ENCODE results near the gene NRXN3.

Gene NRXN3

DNA sequence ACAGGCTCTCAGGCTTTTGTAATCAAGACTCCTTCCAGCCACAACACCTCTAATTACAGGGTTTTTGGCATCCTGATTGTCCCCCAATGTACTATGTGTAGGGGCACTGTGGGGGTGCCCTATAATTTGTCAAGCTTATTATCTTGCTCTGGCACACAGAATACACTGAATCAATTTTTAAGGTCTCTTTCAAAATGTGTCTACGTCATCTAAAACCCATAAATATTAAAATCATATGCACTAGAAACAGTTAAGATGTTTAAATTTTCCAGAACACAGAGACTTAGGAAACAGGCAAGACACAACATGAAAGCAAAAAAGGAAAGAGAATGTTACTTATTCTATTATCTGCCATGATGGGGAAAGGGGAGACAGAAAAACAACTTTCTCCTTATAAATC lies 665.7 kb downstream of the NRXN3 start:
- Mint-ChIP-seq H3K4me3 (no peak overlapping the region), H3K4me1 (no peaks in the 10 kb centered on the region), H3K9me3 (no peaks in the 10 kb centered on the region), H3K36me3 (no peaks in the 10 kb centered on the region), H3K27ac (no peak overlapping the region)
- DNase-seq (ENCODE audit: low spot score in 2 of 2), result no peak
- ATAC-seq, result no peak

DNA sequence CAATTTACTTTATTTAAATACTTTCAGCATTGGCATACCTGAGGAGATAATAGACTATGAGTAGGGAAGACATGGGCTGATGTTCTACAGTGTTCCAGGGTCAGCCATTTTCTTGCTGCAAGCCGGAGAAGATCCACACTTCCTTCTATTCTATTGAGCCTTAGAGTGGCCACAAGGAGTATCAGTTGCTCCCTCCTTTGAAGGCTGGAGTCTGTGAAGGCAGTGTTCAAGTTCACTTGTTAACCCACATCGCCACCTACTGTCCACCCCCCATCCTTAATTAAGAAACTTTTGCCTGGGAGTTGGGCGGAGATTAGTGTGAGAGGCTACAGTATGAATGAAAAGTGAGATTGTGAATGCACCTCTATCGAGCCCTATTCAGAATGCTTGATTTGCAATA lies 666.6 kb downstream of the NRXN3 start:
- ATAC-seq, result no peak
- Mint-ChIP-seq H3K27ac (no peak overlapping the region), H3K9me3 (peaks cover 3% of the 10 kb centered on the region), H3K4me1 (no peaks in the 10 kb centered on the region), H3K36me3 (no peaks in the 10 kb centered on the region), H3K4me3 (no peak overlapping the region)
- no peak for DNase-seq (ENCODE audit: low spot score in 2 of 2)

DNA sequence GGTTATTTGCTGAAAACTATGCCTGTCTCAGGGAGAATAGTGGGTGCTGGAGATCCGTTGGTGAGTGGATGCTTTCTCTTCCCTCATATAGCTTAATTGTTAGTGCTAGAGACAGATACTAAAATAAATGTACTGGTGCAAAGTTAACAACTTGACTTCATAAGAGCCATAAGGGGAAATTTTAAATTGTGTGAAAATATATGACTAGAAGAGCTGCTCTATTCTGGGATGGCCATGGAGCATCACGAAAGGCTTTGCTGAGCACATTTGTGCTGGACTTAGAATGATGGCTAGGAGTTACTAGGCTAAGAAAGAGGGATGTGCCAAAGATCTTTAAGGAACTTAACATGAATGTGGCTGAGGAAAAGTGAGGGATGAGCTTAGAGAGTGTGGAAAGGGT lies 668.8 kb downstream of the NRXN3 start:
- no peaks in the 10 kb centered on the region for H3K4me1 Mint-ChIP-seq
- no peak for DNase-seq (ENCODE audit: low spot score in 2 of 2)
- H3K4me3 Mint-ChIP-seq, result no peak overlapping the region
- peaks cover 5% of the 10 kb centered on the region for H3K9me3 Mint-ChIP-seq
- ATAC-seq, result no peak
- H3K27ac Mint-ChIP-seq, result no peak overlapping the region
- H3K36me3 Mint-ChIP-seq, result no peaks in the 10 kb centered on the region

DNA sequence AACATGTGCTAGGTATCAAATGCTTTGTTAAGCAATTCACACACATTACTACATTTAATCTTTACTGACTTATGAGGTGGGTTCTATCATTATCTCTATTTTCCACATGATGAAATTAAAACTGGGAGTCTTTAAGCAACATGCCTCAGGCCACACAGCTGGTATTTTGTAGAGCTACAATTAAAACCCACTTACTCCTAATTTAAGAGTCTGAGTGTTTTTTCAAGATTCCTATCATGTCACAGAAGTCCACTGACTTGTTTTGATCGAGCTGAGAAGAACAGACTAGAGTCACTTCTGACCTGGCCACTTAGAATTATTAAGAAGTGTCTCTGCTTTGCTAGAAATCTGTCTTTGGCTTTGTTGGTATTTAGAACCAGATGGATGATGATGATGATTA lies 670.7 kb downstream of the NRXN3 start:
- H3K4me3 Mint-ChIP-seq, result no peak overlapping the region
- peaks cover 5% of the 10 kb centered on the region for H3K9me3 Mint-ChIP-seq
- H3K36me3 Mint-ChIP-seq, result no peaks in the 10 kb centered on the region
- no peaks in the 10 kb centered on the region for H3K4me1 Mint-ChIP-seq
- H3K27ac Mint-ChIP-seq, result no peak overlapping the region
- no peak for ATAC-seq
- no peak for DNase-seq (ENCODE audit: low spot score in 2 of 2)

DNA sequence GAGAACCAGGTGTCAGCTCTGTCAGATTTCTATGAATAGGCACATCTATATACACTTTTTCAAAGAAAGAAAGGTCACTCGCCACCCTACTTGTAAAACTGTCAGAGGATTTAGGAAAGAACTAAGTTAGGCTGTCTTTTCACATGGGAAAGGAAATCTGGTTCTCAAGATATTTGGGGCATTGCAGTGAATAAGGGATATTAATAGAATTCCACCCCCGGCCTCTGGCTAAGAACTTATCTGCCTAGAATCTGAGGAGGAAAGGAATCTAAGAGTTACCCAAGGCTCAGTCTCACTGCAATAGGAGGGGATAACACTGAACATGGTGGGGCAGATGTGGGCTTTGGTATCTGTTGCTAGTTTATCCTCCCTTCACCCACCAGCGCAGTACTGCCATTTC lies 677.6 kb downstream of the NRXN3 start:
- H3K27ac Mint-ChIP-seq, result no peak overlapping the region
- ATAC-seq (no peak), DNase-seq (ENCODE audit: low spot score in 2 of 2) (no peak)
- no peak overlapping the region for H3K4me3 Mint-ChIP-seq
- H3K36me3 Mint-ChIP-seq, result no peaks in the 10 kb centered on the region
- no peaks in the 10 kb centered on the region for H3K9me3 Mint-ChIP-seq
- no peaks in the 10 kb centered on the region for H3K4me1 Mint-ChIP-seq

DNA sequence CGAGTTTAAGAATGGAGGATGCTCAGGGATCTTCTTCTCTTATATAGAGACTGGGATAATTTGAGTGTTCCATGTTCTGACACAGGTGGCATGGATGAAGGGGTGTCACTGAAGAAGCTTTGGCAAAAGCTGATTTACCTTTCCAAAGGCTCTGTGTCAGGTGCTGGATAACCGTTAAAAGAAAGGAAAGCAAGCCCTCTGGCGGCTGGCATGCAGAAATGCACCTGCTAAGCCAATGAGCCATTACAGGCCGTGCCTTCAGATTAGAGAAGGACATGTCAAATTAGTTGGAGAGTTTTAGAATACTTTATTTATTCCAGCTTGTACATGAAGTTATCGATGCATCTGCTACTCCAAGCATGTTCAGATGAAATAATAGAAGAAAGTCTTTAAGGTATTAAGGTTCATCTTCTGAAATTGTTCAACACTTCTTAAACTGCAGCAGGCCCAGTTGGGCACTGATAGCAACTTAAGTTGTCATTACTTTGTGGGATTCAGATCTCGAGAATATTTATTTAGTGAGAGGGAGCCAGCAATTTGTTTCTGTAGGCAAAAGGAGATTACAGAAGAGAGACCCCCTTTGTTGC lies 678.2 kb downstream of the NRXN3 start:
- H3K4me3 Mint-ChIP-seq, result no peak overlapping the region
- ATAC-seq, result no peak
- DNase-seq (ENCODE audit: low spot score in 2 of 2), result no peak
- H3K27ac Mint-ChIP-seq, result no peak overlapping the region
- H3K9me3 Mint-ChIP-seq, result no peaks in the 10 kb centered on the region
- H3K4me1 Mint-ChIP-seq, result no peaks in the 10 kb centered on the region
- H3K36me3 Mint-ChIP-seq, result no peaks in the 10 kb centered on the region

DNA sequence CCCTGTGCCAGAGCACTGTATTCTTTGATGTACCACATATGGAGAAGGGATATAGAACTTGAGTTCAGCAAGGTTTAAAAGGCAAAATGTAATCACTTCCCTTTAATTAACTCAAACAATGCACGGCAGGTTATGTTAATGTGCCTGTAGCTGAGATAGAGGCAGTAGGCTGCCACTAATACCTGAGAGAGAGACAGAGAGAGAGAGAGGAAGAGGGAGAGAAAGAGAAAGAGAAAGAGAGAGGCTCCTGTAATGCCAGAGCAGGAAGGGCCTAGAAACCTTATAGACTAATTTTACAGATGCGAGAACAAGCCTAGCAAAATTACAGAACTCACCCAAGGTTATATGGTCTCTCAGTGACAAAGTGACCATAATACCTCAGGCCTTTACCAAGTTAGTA lies 679.8 kb downstream of the NRXN3 start:
- no peak for ATAC-seq
- no peak overlapping the region for H3K27ac Mint-ChIP-seq
- H3K36me3 Mint-ChIP-seq, result no peaks in the 10 kb centered on the region
- no peak overlapping the region for H3K4me3 Mint-ChIP-seq
- H3K4me1 Mint-ChIP-seq, result no peaks in the 10 kb centered on the region
- DNase-seq (ENCODE audit: low spot score in 2 of 2), result no peak
- H3K9me3 Mint-ChIP-seq, result no peaks in the 10 kb centered on the region

DNA sequence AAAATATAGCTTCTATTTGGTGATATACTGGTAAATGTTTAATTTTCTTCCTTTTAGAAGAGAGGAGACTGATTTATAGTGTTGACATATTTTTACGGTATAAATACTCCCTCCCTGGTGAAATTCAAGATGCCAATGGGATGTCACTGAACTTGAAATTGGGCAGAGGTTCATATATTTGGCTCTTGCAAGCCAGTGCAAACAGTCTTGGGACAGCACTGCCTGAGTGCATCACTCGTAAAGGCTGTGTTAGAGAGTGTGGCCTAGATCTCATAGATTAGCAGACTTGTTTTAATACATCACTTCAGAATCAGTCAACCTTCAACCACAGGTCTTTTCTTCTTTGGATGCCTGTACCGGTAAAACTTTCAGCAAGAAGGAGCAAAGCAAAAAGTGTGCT lies 681.0 kb downstream of the NRXN3 start:
- DNase-seq (ENCODE audit: low spot score in 2 of 2) (no peak), ATAC-seq (no peak)
- Mint-ChIP-seq H3K4me3 (no peak overlapping the region), H3K36me3 (no peaks in the 10 kb centered on the region), H3K27ac (no peak overlapping the region), H3K4me1 (no peaks in the 10 kb centered on the region), H3K9me3 (no peaks in the 10 kb centered on the region)

DNA sequence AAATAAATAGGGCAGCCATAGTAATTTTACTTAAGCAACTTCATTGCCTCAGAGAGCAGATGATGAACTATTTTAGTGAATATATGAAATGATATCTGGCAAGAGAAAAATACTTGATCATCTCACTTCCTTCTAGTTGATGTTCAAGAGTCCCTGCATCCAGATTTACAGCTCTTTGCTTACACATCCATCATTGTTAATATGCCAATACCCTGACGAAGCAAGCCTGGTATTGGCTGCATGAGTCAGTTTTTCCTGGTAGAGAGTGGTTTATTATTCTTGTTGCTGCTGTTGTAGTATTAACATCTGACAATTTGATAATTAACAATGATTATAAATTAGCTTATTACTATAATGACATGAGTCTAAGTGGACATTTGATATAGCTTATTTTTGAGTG lies 681.9 kb downstream of the NRXN3 start:
- Mint-ChIP-seq H3K4me3 (no peak overlapping the region), H3K36me3 (no peaks in the 10 kb centered on the region), H3K4me1 (no peaks in the 10 kb centered on the region), H3K27ac (no peak overlapping the region), H3K9me3 (no peaks in the 10 kb centered on the region)
- ATAC-seq (no peak), DNase-seq (ENCODE audit: low spot score in 2 of 2) (no peak)

DNA sequence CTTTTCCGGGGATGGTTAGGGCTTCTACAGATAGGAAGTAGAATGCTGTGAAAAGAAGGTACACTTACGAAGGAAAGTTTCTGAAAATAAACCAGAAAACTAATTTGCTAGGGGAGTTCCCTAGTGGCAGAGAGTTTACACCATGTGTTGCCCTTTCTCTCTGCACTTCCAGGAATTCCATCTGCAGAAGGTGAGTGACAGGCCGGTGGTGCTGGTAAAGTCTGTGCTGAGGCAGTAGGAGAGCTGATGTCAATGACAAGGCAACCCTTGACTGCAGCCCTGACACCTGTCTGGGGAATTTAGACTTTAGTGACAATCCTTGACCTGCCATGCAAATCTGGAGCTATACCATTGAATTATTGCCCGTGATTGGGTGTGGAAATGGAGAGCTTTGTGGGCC lies 687.8 kb downstream of the NRXN3 start:
- no peaks in the 10 kb centered on the region for H3K4me1 Mint-ChIP-seq
- peaks cover 5% of the 10 kb centered on the region for H3K9me3 Mint-ChIP-seq
- H3K36me3 Mint-ChIP-seq, result no peaks in the 10 kb centered on the region
- H3K4me3 Mint-ChIP-seq, result no peak overlapping the region
- H3K27ac Mint-ChIP-seq, result no peak overlapping the region
- DNase-seq (ENCODE audit: low spot score in 2 of 2) (no peak), ATAC-seq (no peak)

DNA sequence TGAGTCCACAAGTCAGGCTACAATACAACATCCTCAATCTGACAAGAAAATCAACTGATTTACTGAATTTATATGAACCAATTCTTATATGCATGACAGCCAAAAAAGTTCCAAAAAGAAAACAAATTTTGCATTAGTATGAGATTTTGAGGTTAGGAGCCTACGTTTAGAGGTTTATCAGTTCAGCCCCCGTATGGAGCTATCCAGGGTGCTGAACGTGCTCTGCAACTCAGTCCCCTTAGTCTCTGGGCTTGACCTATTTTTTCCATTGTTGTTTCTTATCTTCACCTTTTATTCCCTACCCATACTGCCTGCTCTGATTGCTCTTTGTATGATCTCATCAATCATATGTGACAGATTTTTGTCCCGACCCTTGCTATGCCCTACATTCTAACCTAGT lies 693.0 kb downstream of the NRXN3 start:
- no peak overlapping the region for H3K4me3 Mint-ChIP-seq
- H3K9me3 Mint-ChIP-seq, result peaks cover 5% of the 10 kb centered on the region
- H3K36me3 Mint-ChIP-seq, result no peaks in the 10 kb centered on the region
- ATAC-seq, result no peak
- H3K27ac Mint-ChIP-seq, result no peak overlapping the region
- H3K4me1 Mint-ChIP-seq, result no peaks in the 10 kb centered on the region
- DNase-seq (ENCODE audit: low spot score in 2 of 2), result no peak

DNA sequence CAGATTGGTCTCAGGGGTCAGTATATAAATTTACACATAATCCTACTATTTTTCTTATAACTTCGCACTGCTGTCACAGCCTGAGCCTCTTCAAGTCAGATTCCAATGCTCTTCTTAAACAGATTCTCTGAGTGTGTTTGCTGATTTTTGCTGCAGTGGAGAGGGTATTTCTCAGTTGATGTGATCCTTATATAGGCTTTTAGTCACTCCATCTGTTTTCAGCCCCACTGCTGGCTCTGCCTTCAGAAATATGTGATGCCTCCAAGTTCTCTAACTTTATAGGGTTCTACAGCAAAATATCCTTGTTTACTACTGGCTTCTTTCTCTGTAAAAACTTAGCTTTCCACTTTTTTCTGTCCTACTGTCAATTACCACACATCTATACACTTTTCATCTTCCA lies 702.7 kb downstream of the NRXN3 start:
- peaks cover 6% of the 10 kb centered on the region for H3K9me3 Mint-ChIP-seq
- ATAC-seq (no peak), DNase-seq (ENCODE audit: low spot score in 2 of 2) (no peak)
- H3K27ac Mint-ChIP-seq, result no peak overlapping the region
- no peak overlapping the region for H3K4me3 Mint-ChIP-seq
- no peaks in the 10 kb centered on the region for H3K4me1 Mint-ChIP-seq
- H3K36me3 Mint-ChIP-seq, result no peaks in the 10 kb centered on the region

DNA sequence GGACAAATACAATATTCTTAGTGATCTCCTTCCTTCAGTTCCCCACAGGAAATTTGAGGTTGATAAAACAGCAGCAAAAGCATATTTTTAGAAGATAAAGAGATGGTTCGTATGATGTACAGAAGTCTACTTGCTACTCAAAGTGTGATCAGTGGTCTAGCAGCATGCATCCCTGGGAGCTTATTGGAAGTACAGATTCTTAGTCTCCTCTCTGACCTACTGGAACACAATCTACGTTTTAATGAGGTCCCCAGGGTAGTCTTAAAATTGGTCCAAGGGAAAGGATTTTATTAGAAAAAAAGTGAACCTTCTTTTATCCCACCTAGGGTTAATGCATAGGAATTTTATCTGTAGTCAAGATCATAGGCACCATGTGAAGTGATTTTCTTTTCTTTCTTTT lies 703.4 kb downstream of the NRXN3 start:
- ATAC-seq (no peak), DNase-seq (ENCODE audit: low spot score in 2 of 2) (no peak)
- Mint-ChIP-seq H3K27ac (no peak overlapping the region), H3K4me1 (no peaks in the 10 kb centered on the region), H3K36me3 (no peaks in the 10 kb centered on the region), H3K9me3 (peaks cover 6% of the 10 kb centered on the region), H3K4me3 (no peak overlapping the region)

DNA sequence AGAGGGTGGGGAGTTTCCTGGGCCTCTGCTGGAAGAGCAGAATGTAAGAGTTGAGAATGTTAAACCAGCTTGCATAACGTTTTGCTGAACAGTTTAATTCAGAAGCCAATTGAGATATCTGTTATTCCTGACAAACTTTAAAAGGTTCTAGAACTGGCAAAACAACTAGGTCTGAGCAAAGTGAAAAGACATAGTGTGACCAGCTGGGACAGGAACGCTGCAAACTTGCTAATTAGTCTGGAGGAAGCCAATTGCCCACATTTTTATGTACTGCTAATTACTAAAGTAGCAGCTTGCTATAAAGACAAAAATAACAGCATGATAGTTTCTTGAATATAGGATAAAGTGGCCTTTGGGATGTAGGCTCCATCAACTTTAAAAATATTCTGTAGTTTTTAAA lies 704.9 kb downstream of the NRXN3 start:
- Mint-ChIP-seq H3K27ac (no peak overlapping the region), H3K4me1 (no peaks in the 10 kb centered on the region), H3K36me3 (no peaks in the 10 kb centered on the region), H3K9me3 (peaks cover 6% of the 10 kb centered on the region), H3K4me3 (no peak overlapping the region)
- DNase-seq (ENCODE audit: low spot score in 2 of 2), result no peak
- ATAC-seq, result no peak

DNA sequence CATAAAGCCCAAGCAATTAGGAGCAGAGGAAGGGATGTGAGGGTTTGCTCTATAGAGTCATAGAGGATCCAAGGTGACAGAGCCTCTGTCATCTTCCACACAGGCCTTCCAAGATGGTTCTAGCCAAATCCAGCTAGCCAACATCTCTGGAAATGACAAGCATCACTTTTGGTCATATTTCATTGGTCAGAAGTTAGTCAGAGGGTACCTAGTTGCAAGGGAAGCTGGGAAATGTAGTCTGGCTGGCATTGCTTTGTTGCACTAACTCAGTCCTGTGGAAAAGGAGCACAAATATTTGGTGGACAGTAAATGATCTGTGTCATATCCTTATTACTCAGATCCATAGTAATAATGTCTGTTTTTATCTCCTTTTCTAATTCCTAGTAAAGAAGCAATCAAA lies 715.7 kb downstream of the NRXN3 start:
- no peak for DNase-seq (ENCODE audit: low spot score in 2 of 2)
- Mint-ChIP-seq H3K27ac (no peak overlapping the region), H3K36me3 (no peaks in the 10 kb centered on the region), H3K4me1 (no peaks in the 10 kb centered on the region), H3K4me3 (no peak overlapping the region), H3K9me3 (no peaks in the 10 kb centered on the region)
- no peak for ATAC-seq

DNA sequence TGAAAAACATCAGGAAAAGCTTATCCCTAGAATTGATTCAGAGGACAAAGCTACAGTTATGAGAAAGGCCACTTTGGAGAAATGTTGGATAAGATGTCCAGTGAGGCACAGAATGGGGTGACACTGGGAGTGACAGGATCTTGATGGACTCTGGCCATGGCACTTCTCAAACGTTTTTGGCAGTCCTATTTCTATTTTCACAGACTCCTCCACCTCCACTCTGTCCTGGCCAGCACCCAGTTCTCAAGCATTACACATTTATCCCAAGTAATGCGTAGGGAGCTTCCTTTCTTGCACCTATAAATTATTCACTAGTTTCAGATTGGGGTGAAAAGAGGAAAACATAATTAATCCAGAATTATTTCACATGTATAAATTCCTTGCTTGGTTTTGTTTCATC lies 727.3 kb downstream of the NRXN3 start:
- H3K27ac Mint-ChIP-seq, result no peak overlapping the region
- H3K4me1 Mint-ChIP-seq, result no peaks in the 10 kb centered on the region
- H3K9me3 Mint-ChIP-seq, result peaks cover 11% of the 10 kb centered on the region

DNA sequence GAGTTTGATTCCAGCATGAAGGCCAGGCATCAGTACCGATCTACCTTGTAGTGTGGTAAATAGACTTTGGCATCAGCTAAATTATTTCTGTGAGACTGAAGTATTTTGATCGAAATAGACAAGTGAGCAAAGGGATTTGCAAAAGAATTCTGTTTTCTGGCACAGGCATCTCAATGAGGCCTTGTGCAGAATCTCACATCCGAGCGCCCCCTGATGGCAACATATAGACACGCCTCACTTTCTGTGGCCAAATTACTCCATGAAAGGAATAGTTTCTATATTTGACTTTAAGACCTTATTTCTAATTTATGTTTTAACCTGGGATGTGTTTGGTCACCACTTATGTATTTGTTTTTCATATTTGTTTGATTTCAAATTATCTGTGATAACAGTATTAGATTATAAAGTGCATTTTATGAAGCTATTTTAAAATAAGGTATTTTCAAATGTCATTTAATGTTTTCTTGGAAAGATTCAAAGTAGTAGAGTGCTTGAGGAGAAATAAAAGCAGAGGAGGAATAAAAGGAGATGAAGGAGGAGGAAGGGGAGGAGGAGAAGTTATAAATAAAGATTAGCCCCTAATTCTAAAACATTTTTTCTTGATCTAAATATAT lies 731.9 kb downstream of the NRXN3 start:
- no peak for DNase-seq (ENCODE audit: low spot score in 2 of 2)
- no peak overlapping the region for H3K4me3 Mint-ChIP-seq
- no peaks in the 10 kb centered on the region for H3K36me3 Mint-ChIP-seq
- no peak overlapping the region for H3K27ac Mint-ChIP-seq
- no peak for ATAC-seq
- no peaks in the 10 kb centered on the region for H3K4me1 Mint-ChIP-seq
- peaks cover 4% of the 10 kb centered on the region for H3K9me3 Mint-ChIP-seq

More for the DNA sequence above, 727.3 kb downstream of the NRXN3 start:
- ATAC-seq (no peak), DNase-seq (ENCODE audit: low spot score in 2 of 2) (no peak)
- no peaks in the 10 kb centered on the region for H3K36me3 Mint-ChIP-seq
- H3K4me3 Mint-ChIP-seq, result no peak overlapping the region
